ENCODE measurements around the gene PRRG1.

Gene PRRG1

DNA sequence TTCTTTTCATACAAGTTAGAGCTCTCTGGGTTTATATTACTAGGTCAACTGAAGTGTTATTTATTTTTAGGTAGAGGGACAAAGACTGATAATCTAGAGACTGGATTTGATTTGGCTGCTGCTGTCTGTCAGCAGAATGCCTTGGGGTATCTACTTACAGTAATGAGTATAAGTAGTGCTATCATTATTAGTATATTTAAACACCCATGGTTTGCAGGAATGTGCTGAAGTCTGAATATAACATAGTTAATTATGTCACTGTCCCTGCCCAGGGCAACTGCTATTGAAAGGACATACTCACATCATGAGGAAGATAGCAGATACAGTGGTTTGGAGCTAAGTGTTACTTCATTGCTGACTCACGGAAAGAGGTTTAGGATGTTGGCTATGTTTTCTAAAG, 76.2 kb downstream of the PRRG1 start:
- TF ChIP-seq, protein P1, sequence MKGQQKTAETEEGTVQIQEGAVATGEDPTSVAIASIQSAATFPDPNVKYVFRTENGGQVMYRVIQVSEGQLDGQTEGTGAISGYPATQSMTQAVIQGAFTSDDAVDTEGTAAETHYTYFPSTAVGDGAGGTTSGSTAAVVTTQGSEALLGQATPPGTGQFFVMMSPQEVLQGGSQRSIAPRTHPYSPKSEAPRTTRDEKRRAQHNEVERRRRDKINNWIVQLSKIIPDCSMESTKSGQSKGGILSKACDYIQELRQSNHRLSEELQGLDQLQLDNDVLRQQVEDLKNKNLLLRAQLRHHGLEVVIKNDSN (IDR thresholded peaks at IDR 0.05), result no peak
- no peak for TF ChIP-seq EP300 (IDR thresholded peaks at IDR 0.05; ENCODE audit: borderline replicate concordance)
- no peak for TF ChIP-seq ZBTB7A (IDR thresholded peaks at IDR 0.05; ENCODE audit: low read depth)

DNA sequence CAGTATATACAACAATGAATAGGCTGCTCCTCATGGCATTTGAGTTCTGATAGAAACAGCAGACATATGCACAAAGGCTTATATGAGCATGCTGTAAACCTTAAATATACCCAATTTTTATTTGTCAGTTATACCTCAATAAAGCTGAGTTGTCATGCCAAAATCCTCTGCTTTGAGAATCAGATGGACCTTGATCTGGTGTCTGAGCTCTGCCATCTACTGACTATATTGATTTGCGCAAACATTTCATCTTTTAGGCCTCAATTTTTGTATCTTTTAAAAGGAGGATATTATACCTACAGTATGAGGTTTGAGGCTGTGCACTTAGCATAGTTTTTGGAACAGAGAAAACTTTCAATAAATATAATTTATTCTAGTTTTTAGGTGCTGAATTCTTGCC, 85.2 kb downstream of the PRRG1 start:
- TF ChIP-seq FOXM1 (IDR thresholded peaks at IDR 0.05; ENCODE audit: borderline replicate concordance, low read depth) (no peak), RAD21 (IDR thresholded peaks at IDR 0.05; ENCODE audit: low read depth) (no peak), TEAD4 (IDR thresholded peaks at IDR 0.05) (no peak), NFIC (IDR thresholded peaks at IDR 0.05) (no peak), CEBPB (IDR thresholded peaks at IDR 0.05) (no peak), CREB1 (IDR thresholded peaks at IDR 0.05; ENCODE audit: low read depth) (no peak), ZBTB7A (IDR thresholded peaks at IDR 0.05; ENCODE audit: low read depth) (no peak), YY1 (IDR thresholded peaks at IDR 0.05; ENCODE audit: low read depth) (no peak), TCF12 (IDR thresholded peaks at IDR 0.05; ENCODE audit: low read depth) (no peak), EP300 (IDR thresholded peaks at IDR 0.05; ENCODE audit: borderline replicate concordance) (no peak), EGR1 (IDR thresholded peaks at IDR 0.05) (no peak), TAF1 (IDR thresholded peaks at IDR 0.05; ENCODE audit: low read depth) (no peak)
- TF ChIP-seq, protein P2, sequence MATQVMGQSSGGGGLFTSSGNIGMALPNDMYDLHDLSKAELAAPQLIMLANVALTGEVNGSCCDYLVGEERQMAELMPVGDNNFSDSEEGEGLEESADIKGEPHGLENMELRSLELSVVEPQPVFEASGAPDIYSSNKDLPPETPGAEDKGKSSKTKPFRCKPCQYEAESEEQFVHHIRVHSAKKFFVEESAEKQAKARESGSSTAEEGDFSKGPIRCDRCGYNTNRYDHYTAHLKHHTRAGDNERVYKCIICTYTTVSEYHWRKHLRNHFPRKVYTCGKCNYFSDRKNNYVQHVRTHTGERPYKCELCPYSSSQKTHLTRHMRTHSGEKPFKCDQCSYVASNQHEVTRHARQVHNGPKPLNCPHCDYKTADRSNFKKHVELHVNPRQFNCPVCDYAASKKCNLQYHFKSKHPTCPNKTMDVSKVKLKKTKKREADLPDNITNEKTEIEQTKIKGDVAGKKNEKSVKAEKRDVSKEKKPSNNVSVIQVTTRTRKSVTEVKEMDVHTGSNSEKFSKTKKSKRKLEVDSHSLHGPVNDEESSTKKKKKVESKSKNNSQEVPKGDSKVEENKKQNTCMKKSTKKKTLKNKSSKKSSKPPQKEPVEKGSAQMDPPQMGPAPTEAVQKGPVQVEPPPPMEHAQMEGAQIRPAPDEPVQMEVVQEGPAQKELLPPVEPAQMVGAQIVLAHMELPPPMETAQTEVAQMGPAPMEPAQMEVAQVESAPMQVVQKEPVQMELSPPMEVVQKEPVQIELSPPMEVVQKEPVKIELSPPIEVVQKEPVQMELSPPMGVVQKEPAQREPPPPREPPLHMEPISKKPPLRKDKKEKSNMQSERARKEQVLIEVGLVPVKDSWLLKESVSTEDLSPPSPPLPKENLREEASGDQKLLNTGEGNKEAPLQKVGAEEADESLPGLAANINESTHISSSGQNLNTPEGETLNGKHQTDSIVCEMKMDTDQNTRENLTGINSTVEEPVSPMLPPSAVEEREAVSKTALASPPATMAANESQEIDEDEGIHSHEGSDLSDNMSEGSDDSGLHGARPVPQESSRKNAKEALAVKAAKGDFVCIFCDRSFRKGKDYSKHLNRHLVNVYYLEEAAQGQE (IDR thresholded peaks at IDR 0.05; ENCODE audit: low read depth), result no peak
- TF ChIP-seq, protein P1 (IDR thresholded peaks at IDR 0.05), result no peak
- TF ChIP-seq, protein P3, sequence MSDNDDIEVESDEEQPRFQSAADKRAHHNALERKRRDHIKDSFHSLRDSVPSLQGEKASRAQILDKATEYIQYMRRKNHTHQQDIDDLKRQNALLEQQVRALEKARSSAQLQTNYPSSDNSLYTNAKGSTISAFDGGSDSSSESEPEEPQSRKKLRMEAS (IDR thresholded peaks at IDR 0.05), result no peak

DNA sequence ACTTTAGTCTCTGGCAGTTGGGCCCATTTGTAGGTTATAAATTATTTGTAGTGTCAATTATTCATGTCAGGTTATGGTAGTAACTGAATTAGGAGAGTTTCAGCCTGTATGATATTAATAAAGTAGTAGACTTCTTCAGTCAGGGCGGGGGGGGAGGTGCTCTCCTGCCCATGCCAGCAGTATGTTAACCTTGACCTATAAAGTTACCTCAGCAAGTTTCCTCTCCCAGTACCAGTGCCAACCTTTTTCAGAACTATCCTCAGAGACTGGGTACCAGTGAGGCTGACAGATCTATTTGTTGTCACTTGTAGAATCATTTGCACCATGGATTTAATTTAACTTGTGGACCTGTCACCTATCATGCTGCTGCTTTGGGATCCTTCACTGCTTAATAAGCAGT, 88.0 kb downstream of the PRRG1 start:
- no peak for TF ChIP-seq RAD21 (IDR thresholded peaks at IDR 0.05; ENCODE audit: low read depth)
- no peak for TF ChIP-seq TAF1 (IDR thresholded peaks at IDR 0.05; ENCODE audit: low read depth)
- no peak for TF ChIP-seq ZBTB7A (IDR thresholded peaks at IDR 0.05; ENCODE audit: low read depth)
- TF ChIP-seq, protein P2 (IDR thresholded peaks at IDR 0.05; ENCODE audit: low read depth), result no peak
- no peak for TF ChIP-seq FOXM1 (IDR thresholded peaks at IDR 0.05; ENCODE audit: borderline replicate concordance, low read depth)
- TF ChIP-seq EP300 (IDR thresholded peaks at IDR 0.05; ENCODE audit: borderline replicate concordance), result no peak
- no peak for TF ChIP-seq YY1 (IDR thresholded peaks at IDR 0.05; ENCODE audit: low read depth)
- TF ChIP-seq EGR1 (IDR thresholded peaks at IDR 0.05), result no peak
- TF ChIP-seq CREB1 (IDR thresholded peaks at IDR 0.05; ENCODE audit: low read depth), result no peak
- TF ChIP-seq, protein P1 (IDR thresholded peaks at IDR 0.05), result no peak
- TF ChIP-seq NFIC (IDR thresholded peaks at IDR 0.05), result no peak
- TF ChIP-seq, protein P3 (IDR thresholded peaks at IDR 0.05), result no peak
- no peak for TF ChIP-seq TEAD4 (IDR thresholded peaks at IDR 0.05)
- no peak for TF ChIP-seq TCF12 (IDR thresholded peaks at IDR 0.05; ENCODE audit: low read depth)
- no peak for TF ChIP-seq CEBPB (IDR thresholded peaks at IDR 0.05)

DNA sequence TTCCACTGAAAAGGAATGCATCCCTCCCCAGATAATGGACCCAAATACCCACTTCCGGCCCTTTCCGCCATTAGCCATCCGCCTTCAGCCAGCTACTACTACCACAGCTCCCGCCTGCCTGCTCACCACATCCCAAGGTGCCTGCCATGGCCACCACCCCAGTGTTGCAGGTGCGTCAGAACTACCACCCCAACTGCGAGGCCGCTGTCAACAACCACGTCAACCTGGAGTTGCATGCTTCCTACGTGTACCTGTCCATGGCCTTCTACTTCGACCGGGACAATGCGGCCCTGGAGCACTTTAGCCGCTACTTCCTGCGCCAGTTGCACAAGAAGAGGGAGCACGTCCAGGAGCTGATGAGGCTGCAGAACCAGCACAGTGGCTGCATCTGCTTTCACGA, 92.2 kb downstream of the PRRG1 start:
- no peak for TF ChIP-seq ZBTB7A (IDR thresholded peaks at IDR 0.05; ENCODE audit: low read depth)
- no peak for TF ChIP-seq EGR1 (IDR thresholded peaks at IDR 0.05)
- no peak for TF ChIP-seq TCF12 (IDR thresholded peaks at IDR 0.05; ENCODE audit: low read depth)
- TF ChIP-seq CREB1 (IDR thresholded peaks at IDR 0.05; ENCODE audit: low read depth), result no peak
- no peak for TF ChIP-seq RAD21 (IDR thresholded peaks at IDR 0.05; ENCODE audit: low read depth)
- TF ChIP-seq, protein P1 (IDR thresholded peaks at IDR 0.05), result no peak
- TF ChIP-seq, protein P3 (IDR thresholded peaks at IDR 0.05), result no peak
- no peak for TF ChIP-seq YY1 (IDR thresholded peaks at IDR 0.05; ENCODE audit: low read depth)
- TF ChIP-seq CEBPB (IDR thresholded peaks at IDR 0.05), result no peak
- TF ChIP-seq, protein P2 (IDR thresholded peaks at IDR 0.05; ENCODE audit: low read depth), result no peak
- TF ChIP-seq TAF1 (IDR thresholded peaks at IDR 0.05; ENCODE audit: low read depth), result no peak
- no peak for TF ChIP-seq FOXM1 (IDR thresholded peaks at IDR 0.05; ENCODE audit: borderline replicate concordance, low read depth)
- TF ChIP-seq NFIC (IDR thresholded peaks at IDR 0.05), result no peak
- no peak for TF ChIP-seq TEAD4 (IDR thresholded peaks at IDR 0.05)
- TF ChIP-seq EP300 (IDR thresholded peaks at IDR 0.05; ENCODE audit: borderline replicate concordance), result no peak
